DOHH2 (cell line): Measurements from ENCODE around the gene STEAP3.

ENCODE experiments used
- H3F3A ChIP-seq: fragments of 200-600 bp; sonication (generic), shearing (Covaris generic); 2 replicates; pipeline ENCODE4 v1.6.0; 2016; ENCODE audit warnings: antibody characterized with exemption, mild to moderate bottlenecking; ENCODE audit not compliant: control insufficient read depth, insufficient read depth
- H3K27ac ChIP-seq: fragments of 200-600 bp; sonication (generic); 2 replicates; pipeline ENCODE4 v1.5.1; 2014; ENCODE audit warnings: low read depth, mild to moderate bottlenecking, low read length, moderate library complexity
- H3K27me3 ChIP-seq: fragments of 200-600 bp; sonication (generic); 2 replicates; pipeline ENCODE4 v1.6.1; 2014; ENCODE audit warnings: mild to moderate bottlenecking, low read length, mixed read lengths; ENCODE audit not compliant: control insufficient read depth
- H3K36me3 ChIP-seq: fragments of 200-600 bp; sonication (generic); 2 replicates; pipeline ENCODE4 v1.6.1; 2014; ENCODE audit warnings: mild to moderate bottlenecking, low read length, moderate library complexity, mixed read lengths; ENCODE audit not compliant: control insufficient read depth
- H3K4me1 ChIP-seq: fragments of 200-600 bp; sonication (generic); 2 replicates; pipeline ENCODE4 v1.6.1; 2014; ENCODE audit warnings: mild to moderate bottlenecking, low read length, mixed read lengths; ENCODE audit not compliant: control insufficient read depth
- H3K4me2 ChIP-seq: fragments of 200-600 bp; sonication (generic); 2 replicates; pipeline ENCODE4 v1.6.0; 2014; ENCODE audit warnings: mild to moderate bottlenecking, low read length, moderate library complexity
- H3K4me3 ChIP-seq: fragments of 200-600 bp; sonication (generic); 2 replicates; pipeline ENCODE4 v1.5.1; 2014; ENCODE audit warnings: mild to moderate bottlenecking, low read length, mixed read lengths
- H3K79me2 ChIP-seq: fragments of 200-600 bp; sonication (generic); 2 replicates; pipeline ENCODE4 v1.6.1; 2014; ENCODE audit warnings: mild to moderate bottlenecking, low read length, mixed read lengths; ENCODE audit not compliant: control insufficient read depth
- H3K9me2 ChIP-seq: fragments of 200-600 bp; sonication (generic); replicated peaks from 2 replicates; pipeline ENCODE4 v1.6.1; 2014; ENCODE audit warnings: mild to moderate bottlenecking, low read length, mixed read lengths; ENCODE audit not compliant: control insufficient read depth
- H3K9me3 ChIP-seq: fragments of 200-600 bp; sonication (generic); 2 replicates; pipeline ENCODE4 v1.6.1; 2014; ENCODE audit warnings: antibody characterized with exemption, low read length, mixed read lengths; ENCODE audit not compliant: control insufficient read depth, insufficient read depth
- H4K20me1 ChIP-seq: fragments of 200-600 bp; sonication (generic); 2 replicates; pipeline ENCODE4 v1.6.0; 2014; ENCODE audit warnings: low read depth, mild to moderate bottlenecking, antibody characterized with exemption, low read length, moderate library complexity; ENCODE audit not compliant: control insufficient read depth, insufficient read depth
- CTCF ChIP-seq: fragments of 200-600 bp; sonication (generic); IDR thresholded peaks from one replicate; pipeline ENCODE4 v1.5.1; 2014; ENCODE audit warnings: antibody characterized with exemption, mild to moderate bottlenecking, low read depth, low read length; ENCODE audit not compliant: poor library complexity, severe bottlenecking
- EZH2phosphoT487 ChIP-seq: fragments of 200-600 bp; sonication (generic); IDR thresholded peaks from 2 replicates; pipeline ENCODE4 v1.6.1; 2017; ENCODE audit warnings: borderline replicate concordance, mild to moderate bottlenecking, antibody characterized with exemption, low read length, moderate library complexity, mixed read lengths

The STEAP3 gene

DNA sequence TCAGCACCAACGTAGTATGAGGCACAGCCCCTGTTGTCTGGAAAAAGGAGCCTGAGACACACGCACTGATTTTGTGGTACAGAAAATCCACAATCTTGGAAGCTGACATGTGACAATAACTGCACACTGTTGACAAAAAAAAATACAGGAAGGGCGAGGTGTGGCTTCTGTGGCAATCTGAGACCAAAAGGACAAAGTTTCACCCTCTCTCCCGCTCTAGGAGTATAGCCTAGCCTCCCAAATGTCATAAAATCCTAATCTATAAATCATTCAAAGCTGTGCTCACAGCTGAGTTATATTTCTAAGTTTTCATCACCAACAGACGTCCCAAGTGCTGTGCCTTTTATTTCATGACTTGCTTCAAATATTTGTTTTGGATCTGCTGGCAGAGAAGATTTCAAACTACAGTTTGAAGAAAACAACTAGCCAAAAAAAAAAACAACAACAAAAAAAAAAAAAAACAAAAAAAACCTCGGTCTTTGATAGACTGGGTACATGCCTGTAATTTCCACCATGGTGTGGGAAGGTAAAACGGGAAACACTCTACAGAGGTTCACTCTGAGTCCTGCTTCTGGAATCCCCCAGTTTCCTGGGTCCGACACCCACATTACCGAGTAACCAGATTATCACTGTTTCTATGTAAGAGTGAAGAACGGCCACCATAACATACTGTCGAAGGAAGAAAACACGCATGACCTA, 82.0 kb downstream of the STEAP3 start:
- no peaks in the 10 kb centered on the region for H3K9me3 ChIP-seq
- TF ChIP-seq CTCF = no peak
- no peak for TF ChIP-seq EZH2phosphoT487
- no peaks in the 10 kb centered on the region for H3K9me2 ChIP-seq
- no peaks in the 10 kb centered on the region for H3K27me3 ChIP-seq
- peak overlapping the region; percentile 38 for H3K4me3 ChIP-seq
- no peaks in the 10 kb centered on the region; the same call in 1 of the 2 replicates for H3K36me3 ChIP-seq
- peak overlapping the region; percentile 58 for H3K4me2 ChIP-seq
- H3K4me1 ChIP-seq = peaks cover 79% of the 10 kb centered on the region
- peaks cover 25% of the 10 kb centered on the region for H3K79me2 ChIP-seq
- H3K27ac ChIP-seq = no peak overlapping the region
- H3F3A ChIP-seq = peaks cover 4% of the 10 kb centered on the region; the same call in 1 of the 2 replicates
- H4K20me1 ChIP-seq = no peaks in the 10 kb centered on the region

DNA sequence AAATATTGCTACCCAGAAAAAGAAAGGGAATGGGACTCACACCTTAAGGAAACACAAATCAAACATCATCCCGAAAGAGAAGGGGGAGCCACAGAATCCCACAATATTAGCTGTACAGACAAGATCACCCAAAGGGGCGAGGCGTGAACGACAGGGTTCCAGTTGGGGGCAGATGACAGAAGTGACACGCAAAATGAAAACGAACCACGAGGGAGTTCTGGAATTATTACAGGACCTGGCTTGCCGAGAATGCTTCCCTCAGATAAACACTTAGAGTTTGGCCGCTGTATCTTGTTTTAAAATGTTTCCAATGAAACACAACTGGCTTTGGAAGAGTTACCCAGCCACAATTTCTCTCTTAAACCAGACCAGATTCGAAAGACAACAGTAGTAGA, 82.6 kb downstream of the STEAP3 start:
- no peaks in the 10 kb centered on the region; the same call in 1 of the 2 replicates for H3K36me3 ChIP-seq
- peaks cover 83% of the 10 kb centered on the region for H3K4me1 ChIP-seq
- peaks cover 7% of the 10 kb centered on the region for H3F3A ChIP-seq
- H3K27me3 ChIP-seq = no peaks in the 10 kb centered on the region
- no peaks in the 10 kb centered on the region for H4K20me1 ChIP-seq
- no peaks in the 10 kb centered on the region for H3K9me3 ChIP-seq
- H3K4me3 ChIP-seq = peak overlapping the region; percentile 38
- H3K27ac ChIP-seq = no peak overlapping the region
- peak overlapping the region; percentile 58 for H3K4me2 ChIP-seq
- no peaks in the 10 kb centered on the region for H3K9me2 ChIP-seq
- TF ChIP-seq EZH2phosphoT487 (no peak), CTCF (no peak)
- peaks cover 25% of the 10 kb centered on the region for H3K79me2 ChIP-seq

DNA sequence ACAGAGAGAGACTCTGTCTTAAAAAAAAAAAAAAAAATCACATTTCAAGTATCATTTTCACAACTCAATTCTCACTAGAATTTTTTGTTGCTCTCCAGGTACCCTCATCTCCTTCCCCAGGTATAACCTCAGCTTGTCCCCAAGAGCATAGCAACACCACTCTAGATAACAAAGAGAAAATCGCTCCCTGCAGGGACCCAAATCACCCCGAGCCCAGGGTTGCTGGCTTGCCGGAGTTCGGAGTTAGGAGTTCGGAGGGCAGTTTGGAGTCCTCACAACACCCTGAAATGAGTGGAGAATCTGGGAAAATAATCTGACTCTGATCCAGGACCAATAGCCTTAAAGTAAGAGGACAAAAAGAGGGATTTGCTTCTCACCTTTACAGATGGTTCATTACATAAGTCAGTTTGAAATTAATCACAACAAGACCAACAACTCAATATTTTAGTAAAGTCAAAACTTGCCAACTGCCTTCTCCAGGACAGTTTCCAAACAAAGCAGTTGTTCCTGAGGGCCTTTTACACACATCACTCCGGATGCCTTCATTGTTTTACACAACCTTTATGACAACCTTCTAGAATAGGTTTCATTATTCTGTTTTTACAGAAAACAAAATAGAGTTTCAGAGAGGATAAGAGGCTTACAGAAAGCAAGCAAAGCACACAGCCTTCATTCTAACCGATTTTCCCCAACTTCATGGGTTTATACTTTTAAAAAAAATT, 83.9 kb downstream of the STEAP3 start:
- Histone ChIP-seq H3K79me2 (peaks cover 25% of the 10 kb centered on the region), H3K27ac (no peak overlapping the region), H3K36me3 (no peaks in the 10 kb centered on the region), H4K20me1 (no peaks in the 10 kb centered on the region), H3K4me2 (no peak overlapping the region), H3K27me3 (no peaks in the 10 kb centered on the region), H3K4me1 (peaks cover 93% of the 10 kb centered on the region), H3K9me3 (no peaks in the 10 kb centered on the region), H3K4me3 (no peak overlapping the region), H3K9me2 (no peaks in the 10 kb centered on the region), H3F3A (peaks cover 21% of the 10 kb centered on the region)
- TF ChIP-seq EZH2phosphoT487 (no peak), CTCF (no peak)
